NCI-H460 (cell line): Measurements from ENCODE around the gene TMUB1. TPM values are rescaled to one million over a fixed set of nuclear protein-coding genes. Genes with fewer than 3 reads are reported as not detected.

Experiments used
- DNase-seq: peaks from one replicate; pipeline ENCODE4 v3.0.0-alpha.2; 2016; ENCODE audit warnings: low read depth; ENCODE audit errors: extremely low read depth
- total RNA-seq: library from RNA; depleted of rRNA; stranded (reverse); fragments of >200 nt; shearing (Covaris generic); gene quantifications from 2 replicates; pipeline ENCODE4 v1.2.3, GENCODE V29; 2014; rRNA removed

Gene TMUB1
- total RNA-seq, 1 experiment from 2014 or later = 35.2 TPM

DNA sequence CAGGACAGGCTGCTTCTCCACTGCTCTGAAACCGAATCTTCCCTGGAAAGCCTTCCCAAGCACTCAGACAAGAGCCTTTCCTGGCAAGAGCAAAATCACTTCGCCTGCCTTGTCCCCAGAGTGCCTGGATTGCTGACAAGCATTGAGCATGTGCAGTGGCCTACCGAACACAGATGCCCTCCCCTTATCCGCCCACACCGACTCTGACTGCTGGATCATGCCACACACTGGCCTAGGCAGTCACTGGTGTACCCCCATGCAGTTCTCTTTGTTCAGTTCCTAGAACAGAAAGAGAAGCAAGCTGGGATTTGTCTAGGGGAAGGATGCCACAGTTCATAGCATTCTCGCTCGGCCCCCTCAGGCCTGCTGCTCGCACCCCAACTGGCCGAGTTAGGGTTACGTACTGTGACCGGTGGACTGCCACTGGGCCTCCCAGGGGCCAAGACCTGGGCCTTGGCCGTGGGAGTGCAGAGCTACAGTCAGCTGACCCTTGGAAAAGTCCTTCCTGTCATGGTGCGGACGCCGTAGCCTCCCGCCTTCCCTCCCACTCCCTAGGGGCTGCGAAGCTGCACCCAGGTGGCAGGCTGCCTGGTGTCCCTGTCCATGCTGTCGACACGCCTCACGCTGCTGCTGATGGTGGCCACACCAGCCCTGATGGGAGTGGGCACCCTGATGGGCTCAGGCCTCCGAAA lies 48.1 kb downstream of the TMUB1 start:
- no peak for DNase-seq

DNA sequence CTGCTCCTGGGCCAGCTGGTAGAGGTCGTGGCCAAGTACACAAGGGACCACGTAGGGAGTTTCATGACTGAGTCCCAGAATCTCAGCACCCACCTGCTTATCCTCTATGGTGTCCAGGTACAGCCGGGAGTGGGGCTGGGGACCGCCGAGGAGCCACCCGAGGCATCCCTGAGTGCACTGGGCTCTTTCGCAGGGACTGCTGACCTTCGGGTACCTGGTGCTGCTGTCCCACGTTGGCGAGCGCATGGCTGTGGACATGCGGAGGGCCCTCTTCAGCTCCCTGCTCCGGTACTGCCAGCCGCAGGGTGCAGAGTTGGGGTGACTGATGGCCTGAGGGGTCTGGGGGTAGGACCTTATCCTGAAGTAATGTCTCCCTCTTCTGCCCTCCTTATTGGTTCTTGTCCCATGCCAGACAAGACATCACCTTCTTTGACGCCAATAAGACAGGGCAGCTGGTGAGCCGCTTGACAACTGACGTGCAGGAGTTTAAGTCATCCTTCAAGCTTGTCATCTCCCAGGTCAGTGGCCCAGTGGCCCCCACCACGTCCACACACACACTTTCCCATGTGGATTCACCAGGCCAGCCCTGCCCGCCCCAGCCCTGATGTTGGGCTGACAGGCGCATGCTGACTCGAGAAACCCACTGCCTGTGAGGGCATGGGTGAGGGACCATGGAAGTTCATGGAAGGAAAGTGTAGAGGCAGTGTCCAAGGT lies 48.8 kb downstream of the TMUB1 start:
- DNase-seq = no peak

DNA sequence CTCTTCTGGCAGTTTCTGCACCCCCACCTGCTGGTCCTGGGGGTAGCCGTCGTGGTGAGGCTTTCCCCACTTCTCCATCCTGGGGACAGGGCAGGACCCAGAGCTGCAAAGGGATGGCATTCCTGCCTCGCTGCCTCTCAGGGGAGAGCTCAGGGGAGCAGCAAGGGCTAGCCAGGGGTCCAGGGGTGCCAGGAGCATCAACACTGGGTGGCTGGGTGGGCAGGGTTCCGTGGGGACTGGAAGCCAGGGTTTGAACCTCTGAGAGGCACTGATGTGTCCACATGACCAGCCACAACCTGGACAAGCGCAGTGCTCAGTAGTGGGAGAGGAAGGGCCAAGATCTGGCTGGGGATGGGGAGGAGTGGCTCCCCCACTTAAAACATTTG lies 49.4 kb downstream of the TMUB1 start:
- DNase-seq = no peak

GRCh38 chr7:151032936-151033863 lies 50.1 kb downstream of the TMUB1 start:
- no peak for DNase-seq

Other genes starting within 250 kb of the TMUB1 start
- not detected in 2 replicates for gene AOC1, start 231.0 kb downstream of the TMUB1 start, total RNA-seq
- 0.27 and 0.58 TPM in 2 replicates for gene KCNH2, start 105.2 kb downstream of the TMUB1 start, total RNA-seq
- 0.30 and 0.46 TPM in 2 replicates for gene NOS3, start 92.5 kb downstream of the TMUB1 start, total RNA-seq
- 0.25 TPM in 1 of 2 replicates, not detected in the other for gene ATG9B, start 59.0 kb downstream of the TMUB1 start, total RNA-seq
- gene ABCB8, start 55.0 kb downstream of the TMUB1 start, total RNA-seq = 26.8 and 32.7 TPM in 2 replicates
- gene ASIC3, start 35.0 kb downstream of the TMUB1 start, total RNA-seq = 1.1 and 2.0 TPM in 2 replicates
- gene CDK5, start 25.6 kb downstream of the TMUB1 start, total RNA-seq = 10.8 and 13.1 TPM in 2 replicates
- gene SLC4A2, start 23.9 kb downstream of the TMUB1 start, total RNA-seq = 199 and 223 TPM in 2 replicates
- 63.4 and 77.1 TPM in 2 replicates for gene FASTK, start 2.7 kb downstream of the TMUB1 start, total RNA-seq
- 39.6 and 43.2 TPM in 2 replicates for gene AGAP3, start 3.0 kb upstream of the TMUB1 start, total RNA-seq
- not detected in 2 replicates for gene GBX1, start 84.2 kb upstream of the TMUB1 start, total RNA-seq
- not detected in 2 replicates for gene ASB10, start 103.8 kb upstream of the TMUB1 start, total RNA-seq
- gene H2BK1, start 127.0 kb upstream of the TMUB1 start, total RNA-seq = not detected in 2 replicates
- 70.0 and 73.6 TPM in 2 replicates for gene ABCF2, start 143.7 kb upstream of the TMUB1 start, total RNA-seq
- 33.3 and 33.7 TPM in 2 replicates for gene CHPF2, start 149.0 kb upstream of the TMUB1 start, total RNA-seq
- 39.0 and 43.5 TPM in 2 replicates for gene SMARCD3, start 165.2 kb upstream of the TMUB1 start, total RNA-seq